ENCODE measurements around the gene MEI1. TPM values are rescaled to one million over a fixed set of nuclear protein-coding genes. Genes with fewer than 3 reads are reported as not detected.

MEI1 gene
- total RNA-seq, 1 experiment from 2014 or later = 0.61 TPM

- DNase-seq = peak in 1 of 2 experiments; percentile 54
- Histone ChIP-seq H3K27me3 (ENCODE audit: insufficient read depth, low read depth) (no peaks in the 10 kb centered on the region), H2AFZ (no peak overlapping the region), H3K9me2 (ENCODE audit: insufficient read depth) (no peaks in the 10 kb centered on the region), H3K4me1 (replicated peaks; ENCODE audit: insufficient read depth) (peaks cover 47% of the 10 kb centered on the region), H3K27ac (peak overlapping the region; percentile 62), H3F3A (ENCODE audit: insufficient read depth, low read depth) (peaks cover 92% of the 10 kb centered on the region), H3K4me3 (no peak overlapping the region), H3K36me3 (ENCODE audit: low read depth) (peaks cover 5% of the 10 kb centered on the region; the same call in 1 of the 2 replicates), H3K9me3 (ENCODE audit: insufficient read depth, low read depth) (no peaks in the 10 kb centered on the region), H3K4me2 (peak overlapping the region; percentile 6; the same call in 1 of the 2 replicates), H4K20me1 (ENCODE audit: insufficient read depth) (peaks cover 36% of the 10 kb centered on the region), H3K79me2 (ENCODE audit: low read depth) (peaks cover 64% of the 10 kb centered on the region)
- intact Hi-C loops (cut with micrococcal nuclease; ENCODE audit: unreplicated experiment) = no loop called here
- ChIA-PET CTCF (no interaction called here), POLR2A (ENCODE audit: unreplicated experiment) (no interaction called here)
- TF ChIP-seq CTCF (conservative IDR thresholded peaks at IDR 0.05) (peak; percentile 62), EZH2 (IDR thresholded peaks at IDR 0.05; ENCODE audit: low read depth) (no peak)
- no TSS peak for BruUV-seq (replicated peaks)
Observed at GRCh38 chr22:41672780-41673509, 26.4 kb upstream of the MEI1 start.

- H4K20me1 ChIP-seq (ENCODE audit: insufficient read depth) = peaks cover 52% of the 10 kb centered on the region
- CTCF ChIA-PET = no interaction called here
Observed at GRCh38 chr22:41674846-41675340, 24.4 kb upstream of the MEI1 start.

GRCh38 chr22:41676134-41676533 is 23.2 kb upstream of the MEI1 start:
- peaks cover 63% of the 10 kb centered on the region for H4K20me1 ChIP-seq (ENCODE audit: insufficient read depth)
- CTCF ChIA-PET = no interaction called here
- H3K4me1 ChIP-seq (replicated peaks; ENCODE audit: insufficient read depth) = peaks cover 19% of the 10 kb centered on the region
- H3K4me2 ChIP-seq = no peak overlapping the region
- no peak overlapping the region for H3K4me3 ChIP-seq
- no TSS peak for BruUV-seq (replicated peaks)
- H3K27me3 ChIP-seq (ENCODE audit: insufficient read depth, low read depth) = no peaks in the 10 kb centered on the region
- H3K36me3 ChIP-seq (ENCODE audit: low read depth) = peaks cover 33% of the 10 kb centered on the region; the same call in 1 of the 2 replicates
- TF ChIP-seq EZH2 (IDR thresholded peaks at IDR 0.05; ENCODE audit: low read depth) = no peak
- no peak for TF ChIP-seq CTCF (conservative IDR thresholded peaks at IDR 0.05)
- H3K9me3 ChIP-seq (ENCODE audit: insufficient read depth, low read depth) = no peaks in the 10 kb centered on the region
- intact Hi-C loops (cut with micrococcal nuclease; ENCODE audit: unreplicated experiment) = no loop called here
- H3K9me2 ChIP-seq (ENCODE audit: insufficient read depth) = no peaks in the 10 kb centered on the region
- POLR2A ChIA-PET (ENCODE audit: unreplicated experiment) = no interaction called here
- H3K79me2 ChIP-seq (ENCODE audit: low read depth) = peaks cover 72% of the 10 kb centered on the region
- H2AFZ ChIP-seq = no peak overlapping the region
- H3F3A ChIP-seq (ENCODE audit: insufficient read depth, low read depth) = peaks cover 70% of the 10 kb centered on the region
- no peak for DNase-seq
- H3K27ac ChIP-seq = no peak overlapping the region

More at GRCh38 chr22:41674846-41675340, 24.4 kb upstream of the MEI1 start:
- H3K9me3 ChIP-seq (ENCODE audit: insufficient read depth, low read depth) = no peaks in the 10 kb centered on the region
- no peak overlapping the region for H3K4me2 ChIP-seq
- no TSS peak for BruUV-seq (replicated peaks)
- DNase-seq = no peak
- no peak overlapping the region for H3K27ac ChIP-seq
- peaks cover 30% of the 10 kb centered on the region for H3K4me1 ChIP-seq (replicated peaks; ENCODE audit: insufficient read depth)
- H2AFZ ChIP-seq = no peak overlapping the region
- H3K27me3 ChIP-seq (ENCODE audit: insufficient read depth, low read depth) = no peaks in the 10 kb centered on the region
- peaks cover 78% of the 10 kb centered on the region for H3F3A ChIP-seq (ENCODE audit: insufficient read depth, low read depth)
- POLR2A ChIA-PET (ENCODE audit: unreplicated experiment) = no interaction called here
- H3K36me3 ChIP-seq (ENCODE audit: low read depth) = peaks cover 21% of the 10 kb centered on the region; the same call in 1 of the 2 replicates
- intact Hi-C loops (cut with micrococcal nuclease; ENCODE audit: unreplicated experiment) = no loop called here
- no peak for TF ChIP-seq CTCF (conservative IDR thresholded peaks at IDR 0.05)
- no peak for TF ChIP-seq EZH2 (IDR thresholded peaks at IDR 0.05; ENCODE audit: low read depth)
- H3K9me2 ChIP-seq (ENCODE audit: insufficient read depth) = no peaks in the 10 kb centered on the region
- H3K4me3 ChIP-seq = no peak overlapping the region
- peaks cover 71% of the 10 kb centered on the region for H3K79me2 ChIP-seq (ENCODE audit: low read depth)
